ENCODE results near the gene UNC93B1. TPM values are rescaled to one million over a fixed set of nuclear protein-coding genes. Genes with fewer than 3 reads are reported as not detected.

The UNC93B1 gene
- total and polyA plus RNA-seq, 2 of the 8 experiments (the other 6 are each of a cell fraction or from before 2014, with no cell fraction given): 18.9 to 34.3 TPM

DNA sequence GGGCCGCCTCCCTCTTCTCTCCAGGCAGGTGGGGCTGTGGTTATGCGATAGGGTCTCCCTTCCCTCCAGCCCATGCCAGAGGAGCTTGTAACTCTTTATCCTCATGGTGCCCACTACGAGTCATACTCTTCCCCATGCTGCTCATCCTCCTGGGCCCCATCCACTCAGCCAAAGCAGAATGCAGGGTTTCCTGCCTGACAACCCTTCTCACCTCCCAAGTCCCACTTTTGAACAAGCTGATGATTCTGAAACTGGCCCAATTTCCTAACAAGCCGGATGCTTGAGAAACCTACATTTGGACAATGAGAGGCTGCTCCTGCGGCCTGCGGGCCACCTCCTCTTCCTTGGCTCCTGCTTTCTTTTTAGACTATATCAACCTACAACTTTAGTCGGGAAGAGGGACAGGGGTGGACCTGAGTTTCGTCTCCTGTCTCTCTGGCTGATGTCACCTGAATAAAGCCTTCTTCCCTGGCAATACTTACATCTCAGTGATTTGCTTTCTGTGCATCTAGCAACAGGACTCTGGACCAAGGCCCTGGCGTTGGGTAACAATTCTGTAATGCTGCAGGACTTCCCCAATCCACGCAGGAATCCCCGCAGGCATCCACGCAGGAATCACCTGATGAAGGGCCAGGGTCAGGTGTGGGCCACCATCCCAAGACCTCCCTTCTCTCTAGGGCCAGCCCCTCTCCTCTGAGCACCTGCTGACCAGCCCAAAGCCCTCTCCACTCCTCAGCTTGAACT is 25.1 kb upstream of the UNC93B1 start:
- H3K9me3 ChIP-seq (ENCODE audit: insufficient read depth in 2 of 2, low read depth in 1 of 2, low read length in 1 of 2): no peaks in the 10 kb centered on the region

More for the DNA sequence above, 25.1 kb upstream of the UNC93B1 start:
- H4K91ac ChIP-seq (replicated peaks; ENCODE audit: insufficient read length, low read length): no peak overlapping the region
- H3K4me3 ChIP-seq (ENCODE audit: extremely low read depth in 1 of 4, insufficient read depth in 2 of 4, low read depth in 3 of 4, low read length in 4 of 4): peak overlapping the region in 2 of 4 experiments; percentile 5 to 82; a peak in 2 of 8 replicates
- no peak overlapping the region for H3K56ac ChIP-seq (replicated peaks; ENCODE audit: insufficient read length, low read depth, low read length)
- H3K79me1 ChIP-seq (ENCODE audit: low read depth, low read length): peaks cover 11% of the 10 kb centered on the region
- H3K14ac ChIP-seq (ENCODE audit: insufficient read length): no peak overlapping the region
- no peak overlapping the region for H3K23ac ChIP-seq (ENCODE audit: insufficient read length)
- no peak overlapping the region for H3K27ac ChIP-seq (ENCODE audit: low read depth, low read length)
- H3K4ac ChIP-seq (replicated peaks; ENCODE audit: insufficient read length, low read depth, low read length): no peak overlapping the region
- WGBS, 2 experiments (ENCODE audit: extremely low coverage in 1 of 2, insufficient coverage in 1 of 2, insufficient read length in 1 of 2, insufficient replicate concordance in 2 of 2, low coverage in 1 of 2, low lambda C conversion rate in 2 of 2, missing lambda C conversion rate in 1 of 2): 93% methylated on average over 12 of the region's 12 CpGs; no CpG with 5 or more reads in 1 of the 2 experiments
- no peak for TF ChIP-seq CEBPB (IDR thresholded peaks at IDR 0.05; ENCODE audit: low read depth, low read length)
- 0 out of 2 replicates have a peak overlapping the region, but pooled peaks have one; percentile 54 for H2AK5ac ChIP-seq (ENCODE audit: low read depth, low read length)
- H2BK120ac ChIP-seq (replicated peaks; ENCODE audit: low read depth, low read length): no peak overlapping the region
- H2AFZ ChIP-seq (ENCODE audit: low read length): no peak overlapping the region
- peak overlapping the region; percentile 81; the same call in 1 of the 2 replicates for H2BK15ac ChIP-seq (ENCODE audit: low read length)
- H3K4me1 ChIP-seq (replicated peaks in 1 of 4; ENCODE audit: control insufficient read depth in 3 of 4, insufficient read depth in 4 of 4, low read length in 3 of 4): peaks cover 0 to 8% (median 6%) of the 10 kb centered on the region in 4 experiments; a peak in 5 of 7 replicates
- DNase-seq (ENCODE audit: low read depth in 1 of 2, low spot score in 2 of 2) (no peak), FAIRE-seq (no peak)
- no peak overlapping the region for H4K5ac ChIP-seq (ENCODE audit: insufficient read length, low read depth, low read length)
- ChIA-PET POLR2A (ENCODE audit: partially characterized antibody) (interaction anchor here (0.6 to 16.6 kb wide), 5 partner anchors 9 to 184 kb away, joined by 3 to 183 read pairs (median 4); partner anchors contain the start of gene TCIRG1), CTCF (ENCODE audit: partially characterized antibody) (interaction anchor here (0.6 to 1.1 kb wide), 2 partner anchors 9 to 130 kb away, joined by 3 read pairs; no protein-coding TSS in a partner anchor)
- H3K4me2 ChIP-seq (ENCODE audit: insufficient read depth in 1 of 2, low read depth in 2 of 2, low read length in 2 of 2): peak overlapping the region; percentile 70 to 76
- peaks cover 2 to 13% (median 11%) of the 10 kb centered on the region in 4 experiments; a peak in 7 of 8 replicates for H3K36me3 ChIP-seq (ENCODE audit: control insufficient read depth in 2 of 4, insufficient read depth in 4 of 4, low read length in 3 of 4)
- H2BK12ac ChIP-seq (ENCODE audit: low read depth, low read length): no peak overlapping the region
- H4K8ac ChIP-seq (ENCODE audit: extremely low read depth, insufficient read depth, low read length): peak overlapping the region; percentile 31; the same call in 1 of the 2 replicates
- H3K9ac ChIP-seq (replicated peaks in 1 of 4; ENCODE audit: extremely low read depth in 1 of 4, low read depth in 3 of 4, low read length in 3 of 4): peak overlapping the region in 1 of 4 experiments; percentile 48; a peak in 2 of 7 replicates
- H3K27me3 ChIP-seq (replicated peaks in 1 of 4; ENCODE audit: control insufficient read depth in 3 of 4, extremely low read depth in 1 of 4, insufficient read depth in 3 of 4, low read length in 3 of 4): no peaks in the 10 kb centered on the region
- no peak overlapping the region for H3K18ac ChIP-seq (ENCODE audit: extremely low read depth, low read length)
- H3K23me2 ChIP-seq (ENCODE audit: low read depth, low read length): peaks cover 3% of the 10 kb centered on the region; the same call in 1 of the 2 replicates
- peaks cover 0 to 22% of the 10 kb centered on the region in 2 experiments; a peak in 2 of 4 replicates for H3K79me2 ChIP-seq (ENCODE audit: control insufficient read depth in 1 of 2, insufficient read depth in 2 of 2, low read length in 2 of 2)
- 0 out of 2 replicates have a peak overlapping the region, but pooled peaks have one; percentile 67 for H2BK20ac ChIP-seq (ENCODE audit: low read length)
- H2BK5ac ChIP-seq (ENCODE audit: low read depth, low read length): 0 out of 2 replicates have a peak overlapping the region, but pooled peaks have one; percentile 71
- H4K20me1 ChIP-seq (replicated peaks in 1 of 2; ENCODE audit: control insufficient read depth in 1 of 2, insufficient read depth in 2 of 2, low read length in 2 of 2): peaks cover 0 to 5% of the 10 kb centered on the region in 2 experiments

All from H1 (cell line).